Heart right ventricle (tissue), 16 donors: ENCODE results near the gene ZNF680. TPM values are rescaled to one million over a fixed set of nuclear protein-coding genes. Genes with fewer than 3 reads are reported as not detected.

ENCODE experiments used
- ATAC-seq, 8 donors: fragments of 200-7000 bp; cut with Tn5 transposase; one replicate each; pipeline ENCODE4 v1.9.1; 2020; ENCODE audit warnings: mild to moderate bottlenecking in 8 of 8, moderate library complexity in 8 of 8, moderate number of reproducible peaks in 1 of 8
- DNase-seq, 2 donors: peaks; one replicate each; pipeline ENCODE4 v3.0.0-alpha.2; 2020
- H3K27ac ChIP-seq, 10 donors: fragments of 200-600 bp; sonication (generic) in 2 of 10; one replicate each; pipeline versions ENCODE4 v1.5.0 to v1.8.0; 2020 to 2022; ENCODE audit warnings: mild to moderate bottlenecking in 3 of 10
- H3K27me3 ChIP-seq, 7 donors: fragments of 200-600 bp; one replicate each; pipeline ENCODE4 v1.8.0; 2021 to 2022; ENCODE audit warnings: mild to moderate bottlenecking in 2 of 7
- H3K36me3 ChIP-seq, 9 donors: fragments of 200-600 bp; sonication (generic) in 1 of 9; one replicate each; pipeline versions ENCODE4 v1.5.0 to v1.8.0; 2020 to 2022; ENCODE audit warnings: mild to moderate bottlenecking in 2 of 9
- H3K4me1 ChIP-seq, 9 donors: fragments of 200-600 bp; sonication (generic) in 1 of 9; one replicate each; pipeline versions ENCODE4 v1.5.0 to v1.8.0; 2020 to 2022; ENCODE audit warnings: mild to moderate bottlenecking in 4 of 9
- H3K4me3 ChIP-seq, 10 donors: fragments of 200-600 bp; sonication (generic) in 2 of 10; one replicate each; pipeline versions ENCODE4 v1.5.0 to v1.8.0; 2020 to 2022; ENCODE audit warnings: mild to moderate bottlenecking in 7 of 10, moderate library complexity in 2 of 10
- H3K9me3 ChIP-seq, 11 donors: fragments of 200-600 bp in 10 of 11; sonication (generic) in 2 of 11; one replicate each; pipeline versions ENCODE4 v1.5.0 to v1.8.0; 2013 to 2022; ENCODE audit warnings: mild to moderate bottlenecking in 2 of 11, control low read depth in 1 of 11, moderate library complexity in 1 of 11
- WGBS, 2 donors: extraction: QIAGEN DNeasy Blood & Tissue Kit; methylation state at CpG; one replicate each; pipeline ENCODE4 v1.1.7; 2013; ENCODE audit warnings: inconsistent platforms in 1 of 2; 5-methylcytosine and 5-hydroxymethylcytosine counted together
- intact Hi-C, 10 donors: fragments of 100-400 bp; cut with DNase I; formaldehyde crosslinking; loops; one replicate each; pipeline versions ENCODE4 v1.11.1 to v1.14.2; 2022
- polyA plus RNA-seq, 2 donors: library from polyadenylated mRNA; stranded (reverse); fragments of 200-250 nt; gene quantifications; one replicate each; pipeline ENCODE4 v1.2.3, GENCODE V29; 2013
- total RNA-seq, 10 donors: library from RNA; stranded (reverse); fragmentation: NEBNext Ultra II Directional in 3 of 10; extraction: Animal tissue kit (Norgen Biotek cat#: 25700) in 3 of 10; gene quantifications; one replicate each; pipeline versions ENCODE4 v1.2.1 to v1.2.4, GENCODE V29; 2021 to 2023
- TF ChIP-seq, protein P1 (sequence below), 9 donors: fragments of 200-600 bp; sonication (generic) in 2 of 9; IDR thresholded peaks; one replicate each; pipeline versions ENCODE4 v1.5.0 to v1.8.0; 2021 to 2022; ENCODE audit warnings: antibody characterized with exemption in 9 of 9, mild to moderate bottlenecking in 5 of 9, moderate library complexity in 1 of 9
- donor health status: Arrhythmogenic right ventricular cardiomyopathy.
- donor health status: ischemic (EF 13 %, LVEDD 7.1; RV severe dilation, severe dysfunction).
- donor health status: healthy with polysubstance abuse.
- donor health status: DM: no; HTN: yes; CAD: no.
- donor health status: DM: no; HTN: no; CAD: no.
- donor health status: ischemic (EF 25% LVEDD 6.9; RV normal size, moderate dysfunction).
- donor health status: ischemic (EF 25% LVEDD 5.7; RV mildly dilated, moderate dysfunction).
- donor health status: healthy.
- donor health status: DM: yes; HTN: yes; CAD: no.
- donor health status: Ischemic cardiomyopathy.
- donor health status: ischemic (EF 35%, LVEDD 5.7; RV mildly dilated, moderate dysfunction).
- donor health status: nonischemic (EF 11% LVEDD 7.7; RV severe dilation, severe dysfunction).
- donor health status: DM: yes; HTN: yes; CAD: no.
- donor health status: PGD.
- donor health status: ischemic (EF 29% LVEDD 5.4; RV normal size, mild dysfunction).
- donor health status: nonischemic (EF 23%, LVEDD 6.1; RV moderate dilation, normal function).

Gene ZNF680
- total and polyA plus RNA-seq, 12 donors = 2.9 to 28.7 (median 20.6) TPM

DNA sequence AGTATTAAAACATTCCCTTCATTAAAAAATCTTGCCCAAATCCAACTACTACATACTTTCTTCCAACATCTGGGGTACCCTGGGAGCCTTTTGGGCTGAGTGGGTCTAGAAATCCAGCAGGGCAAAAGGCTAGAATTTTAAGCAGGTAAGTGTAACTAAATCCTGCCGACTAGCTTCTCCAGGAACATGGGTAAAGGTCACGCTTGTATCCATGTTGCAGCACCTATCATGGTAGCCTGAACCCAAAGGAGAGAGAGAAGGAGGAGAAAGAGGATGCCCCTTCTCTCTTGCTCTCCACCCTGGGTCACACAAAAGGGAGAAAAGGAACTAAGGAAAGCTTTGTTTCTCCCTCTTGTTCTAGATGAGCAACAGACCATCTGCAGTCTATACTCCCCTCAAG is 53.3 kb downstream of the ZNF680 start:
- Histone ChIP-seq H3K27ac (no peak overlapping the region), H3K27me3 (no peaks in the 10 kb centered on the region), H3K36me3 (peaks cover 0 to 70% (median 10%) of the 10 kb centered on the region in 9 donors), H3K4me1 (no peaks in the 10 kb centered on the region), H3K4me3 (no peak overlapping the region), H3K9me3 (peaks cover 0 to 94% (median 10%) of the 10 kb centered on the region in 11 donors)
- WGBS, 2 donors = 98 to 100% methylated on average over 2 of the region's 2 CpGs
- DNase-seq = no peak
- TF ChIP-seq, protein P1, sequence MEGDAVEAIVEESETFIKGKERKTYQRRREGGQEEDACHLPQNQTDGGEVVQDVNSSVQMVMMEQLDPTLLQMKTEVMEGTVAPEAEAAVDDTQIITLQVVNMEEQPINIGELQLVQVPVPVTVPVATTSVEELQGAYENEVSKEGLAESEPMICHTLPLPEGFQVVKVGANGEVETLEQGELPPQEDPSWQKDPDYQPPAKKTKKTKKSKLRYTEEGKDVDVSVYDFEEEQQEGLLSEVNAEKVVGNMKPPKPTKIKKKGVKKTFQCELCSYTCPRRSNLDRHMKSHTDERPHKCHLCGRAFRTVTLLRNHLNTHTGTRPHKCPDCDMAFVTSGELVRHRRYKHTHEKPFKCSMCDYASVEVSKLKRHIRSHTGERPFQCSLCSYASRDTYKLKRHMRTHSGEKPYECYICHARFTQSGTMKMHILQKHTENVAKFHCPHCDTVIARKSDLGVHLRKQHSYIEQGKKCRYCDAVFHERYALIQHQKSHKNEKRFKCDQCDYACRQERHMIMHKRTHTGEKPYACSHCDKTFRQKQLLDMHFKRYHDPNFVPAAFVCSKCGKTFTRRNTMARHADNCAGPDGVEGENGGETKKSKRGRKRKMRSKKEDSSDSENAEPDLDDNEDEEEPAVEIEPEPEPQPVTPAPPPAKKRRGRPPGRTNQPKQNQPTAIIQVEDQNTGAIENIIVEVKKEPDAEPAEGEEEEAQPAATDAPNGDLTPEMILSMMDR (IDR thresholded peaks at IDR 0.05) = no peak
- ATAC-seq = no peak
- intact Hi-C loops = no loop called here

DNA sequence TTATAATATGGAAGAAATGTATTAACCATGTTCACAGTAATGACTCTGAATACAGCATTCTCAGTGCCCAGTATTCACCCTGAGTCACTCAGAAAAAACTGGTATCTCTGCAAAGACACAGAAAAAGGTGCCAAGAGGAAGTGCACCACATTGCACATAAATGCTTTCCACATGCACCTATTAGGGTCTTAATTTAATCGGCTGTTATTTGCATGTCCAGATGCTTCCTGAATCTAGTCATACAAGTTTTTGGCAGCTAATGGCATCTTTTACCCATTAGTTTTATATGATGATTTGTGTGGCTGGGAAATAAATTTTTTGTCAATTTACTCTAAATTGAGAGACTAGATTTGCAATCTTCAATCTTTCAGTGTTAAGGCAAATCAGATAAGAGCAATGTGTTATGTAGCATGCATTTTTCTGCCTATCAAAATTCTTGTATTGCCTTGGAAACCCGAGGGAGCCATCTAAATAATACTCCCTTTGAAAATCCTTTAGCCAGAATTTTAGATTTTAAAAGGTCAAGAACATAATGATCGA is 58.2 kb downstream of the ZNF680 start:
- TF ChIP-seq, protein P1 (IDR thresholded peaks at IDR 0.05) = no peak
- no peak for ATAC-seq
- no peak overlapping the region for H3K4me3 ChIP-seq
- DNase-seq = no peak
- no peaks in the 10 kb centered on the region for H3K27me3 ChIP-seq
- no peaks in the 10 kb centered on the region for H3K4me1 ChIP-seq
- H3K36me3 ChIP-seq = peaks cover 0 to 37% (median 4%) of the 10 kb centered on the region in 9 donors
- H3K9me3 ChIP-seq = peaks cover 0 to 98% (median 2%) of the 10 kb centered on the region in 11 donors
- intact Hi-C loops = no loop called here
- no peak overlapping the region for H3K27ac ChIP-seq
- 84% methylated on average over 3 of the region's 3 CpGs for whole genome bisulfite sequencing, 2 donors

DNA sequence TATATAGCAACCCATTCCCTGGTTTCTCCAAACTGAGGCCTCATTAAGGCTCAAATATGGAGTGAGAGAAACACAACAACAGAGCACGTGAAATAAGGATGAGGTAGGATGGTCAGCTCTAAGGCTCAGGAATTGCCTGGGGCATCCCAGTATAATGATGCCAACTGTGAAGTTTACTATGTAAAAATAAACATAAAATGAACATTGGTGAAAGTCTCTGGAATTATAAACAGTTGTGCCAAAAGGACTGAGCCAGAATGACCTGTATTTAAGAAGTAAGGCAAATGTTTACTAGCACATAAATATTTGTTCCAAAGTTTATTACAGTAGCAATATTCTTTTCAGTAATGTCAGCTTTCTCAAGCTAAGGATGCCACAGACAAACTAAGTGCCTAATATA is 64.6 kb downstream of the ZNF680 start:
- Histone ChIP-seq H3K9me3 (peaks cover 0 to 82% (median 0%) of the 10 kb centered on the region in 11 donors), H3K36me3 (no peaks in the 10 kb centered on the region), H3K4me3 (no peak overlapping the region), H3K4me1 (peaks cover 0 to 9% (median 0%) of the 10 kb centered on the region in 9 donors), H3K27me3 (no peaks in the 10 kb centered on the region), H3K27ac (no peak overlapping the region)
- no peak for ATAC-seq
- intact Hi-C loops = no loop called here
- WGBS, 2 donors = 88 to 89% methylated on average over 1 of the region's 1 CpG
- no peak for DNase-seq
- TF ChIP-seq, protein P1 (IDR thresholded peaks at IDR 0.05) = no peak

DNA sequence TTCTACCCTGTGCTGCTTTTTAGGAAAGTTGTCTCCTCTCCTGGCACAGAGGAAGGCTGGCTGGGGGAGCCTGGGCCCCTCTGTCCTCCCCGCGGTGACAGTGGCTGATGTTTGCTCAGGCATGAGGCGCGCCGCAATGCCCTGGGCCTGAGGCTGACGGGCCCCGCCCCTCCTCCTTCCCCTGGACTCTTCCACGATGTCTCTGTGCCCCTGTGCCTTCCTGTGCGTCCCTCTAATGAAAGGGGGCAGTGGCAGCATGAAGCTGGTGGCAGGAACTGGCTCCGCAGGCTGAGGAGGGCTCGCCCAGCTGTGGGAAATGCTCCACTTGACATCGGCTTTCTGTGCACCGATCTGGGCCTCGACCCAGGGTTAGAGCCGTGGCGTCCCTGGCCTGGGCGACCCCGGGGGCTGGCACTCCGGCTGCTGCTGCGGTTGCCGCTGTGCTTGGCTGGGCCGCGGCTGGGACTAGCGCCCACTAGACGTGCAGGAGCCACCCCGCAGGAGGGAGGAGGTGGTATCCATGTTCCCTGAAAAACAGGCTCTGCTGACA is 67.9 kb downstream of the ZNF680 start:
- Histone ChIP-seq H3K4me1 (peaks cover 0 to 9% (median 0%) of the 10 kb centered on the region in 9 donors), H3K4me3 (peak overlapping the region in 4 of 10 donors; percentile 28 to 43 (median 31)), H3K36me3 (no peaks in the 10 kb centered on the region), H3K9me3 (peaks cover 0 to 75% (median 0%) of the 10 kb centered on the region in 11 donors), H3K27ac (no peak overlapping the region), H3K27me3 (no peaks in the 10 kb centered on the region)
- 13 to 16% methylated on average over 26 of the region's 26 CpGs for whole genome bisulfite sequencing, 2 donors
- TF ChIP-seq, protein P1 (IDR thresholded peaks at IDR 0.05) = no peak
- DNase-seq = no peak
- peak in 7 of 8 donors; percentile 29 to 79 (median 53) for ATAC-seq
- intact Hi-C loops = loop anchor here in 1 of 10 donors (5.0 kb wide), 1 partner anchor 77 kb away; no protein-coding TSS in a partner anchor
